SU-DHL-6 (cell line): ENCODE measurements around the gene RAB4B.
"Not testable (repeated sequence)": the region's sequence is repeated elsewhere in the genome, so short reads cannot be mapped to it uniquely, and the experiment has no call there.

Experiments used
- H2AFZ ChIP-seq: fragments of 200-600 bp; sonication (generic); 2 replicates; pipeline ENCODE4 v1.6.1; 2014; ENCODE audit warnings: low read depth, mild to moderate bottlenecking, moderate library complexity, mixed read lengths, antibody characterized with exemption, low read length; ENCODE audit not compliant: severe bottlenecking
- H3F3A ChIP-seq: fragments of 200-600 bp; shearing (Covaris generic); 2 replicates; pipeline ENCODE4 v1.6.0; 2016; ENCODE audit warnings: antibody characterized with exemption, mild to moderate bottlenecking; ENCODE audit not compliant: insufficient read depth
- H3K27ac ChIP-seq: fragments of 200-600 bp; sonication (generic); 2 replicates; pipeline ENCODE4 v1.5.1; 2016; ENCODE audit warnings: low read depth, mild to moderate bottlenecking, low read length, moderate library complexity, mixed read lengths
- H3K27me3 ChIP-seq: fragments of 200-600 bp; sonication (generic), shearing (Covaris generic); 2 replicates; pipeline ENCODE4 v1.6.0; 2014; ENCODE audit warnings: mild to moderate bottlenecking, low read length
- H3K36me3 ChIP-seq: fragments of 200-600 bp; sonication (generic); 2 replicates; pipeline ENCODE4 v1.6.1; 2014; ENCODE audit warnings: mild to moderate bottlenecking, low read length, mixed read lengths
- H3K4me2 ChIP-seq: fragments of 300-600, 200-600 bp; shearing (Covaris generic), sonication (generic); 2 replicates; pipeline ENCODE4 v1.6.0; 2014; ENCODE audit warnings: low read length, low read depth, mild to moderate bottlenecking; ENCODE audit not compliant: poor library complexity, severe bottlenecking
- H3K4me3 ChIP-seq: fragments of 200-600 bp; sonication (generic); 2 replicates; pipeline ENCODE4 v1.5.1; 2014; ENCODE audit warnings: antibody characterized with exemption, low read length, mild to moderate bottlenecking, mixed read lengths; ENCODE audit not compliant: insufficient read depth, poor library complexity, severe bottlenecking
- H3K79me2 ChIP-seq: fragments of 200-600 bp; sonication (generic); 2 replicates; pipeline ENCODE4 v1.6.1; 2014; ENCODE audit warnings: mild to moderate bottlenecking, low read length, moderate library complexity; ENCODE audit not compliant: insufficient read depth
- H3K9ac ChIP-seq: fragments of 200-600 bp; sonication (generic); 2 replicates; pipeline ENCODE4 v1.7.0; 2014; ENCODE audit warnings: mild to moderate bottlenecking, low read length
- H3K9me2 ChIP-seq: fragments of 200-600 bp; sonication (generic); replicated peaks from 2 replicates; pipeline ENCODE4 v1.6.1; 2014; ENCODE audit warnings: low read length; ENCODE audit not compliant: insufficient read depth
- H3K9me3 ChIP-seq: fragments of 200-600 bp; sonication (generic); 2 replicates; pipeline ENCODE4 v1.6.1; 2014; ENCODE audit warnings: low read length, mixed read lengths; ENCODE audit not compliant: insufficient read depth
- H4K20me1 ChIP-seq: fragments of 200-600 bp; sonication (generic); 2 replicates; pipeline ENCODE4 v1.6.1; 2014; ENCODE audit warnings: low read depth, mild to moderate bottlenecking, antibody characterized with exemption, low read length, moderate library complexity, mixed read lengths
- EZH2phosphoT487 ChIP-seq: fragments of 200-600 bp; sonication (generic), shearing (Covaris generic); conservative IDR thresholded peaks from 2 replicates; pipeline ENCODE4 v1.6.1; 2018; ENCODE audit warnings: mild to moderate bottlenecking, antibody characterized with exemption, low read length, moderate library complexity, mixed read lengths
- TF ChIP-seq, protein P1 (sequence below): fragments of 200-600 bp; sonication (generic); IDR thresholded peaks from one replicate; pipeline ENCODE4 v1.5.1; 2017; ENCODE audit warnings: antibody characterized with exemption, mild to moderate bottlenecking, low read length, moderate library complexity; ENCODE audit not compliant: insufficient read depth, poor library complexity, severe bottlenecking

The RAB4B gene

DNA sequence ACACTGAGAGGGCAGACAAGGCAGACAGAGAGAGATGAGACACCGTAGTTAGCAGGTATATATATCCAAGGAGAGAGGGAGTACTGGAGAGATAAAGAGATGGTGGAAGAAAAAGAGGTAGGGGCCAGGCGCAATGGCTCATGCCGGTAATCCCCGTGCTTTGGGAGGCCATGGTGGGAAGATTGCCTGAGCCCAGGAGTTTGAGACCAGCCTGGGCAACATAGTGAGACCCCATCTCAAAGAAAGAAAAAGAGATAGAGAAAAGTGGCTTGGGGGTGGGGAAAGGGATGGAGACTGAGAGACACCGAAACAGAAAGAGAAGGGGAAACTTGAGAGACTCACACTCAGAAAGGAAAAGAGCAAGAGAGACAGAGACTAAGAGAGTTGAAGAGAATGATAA lies 2.5 kb downstream of the RAB4B start:
- H4K20me1 ChIP-seq, result no peaks in the 10 kb centered on the region
- TF ChIP-seq EZH2phosphoT487, result no peak
- TF ChIP-seq, protein P1, sequence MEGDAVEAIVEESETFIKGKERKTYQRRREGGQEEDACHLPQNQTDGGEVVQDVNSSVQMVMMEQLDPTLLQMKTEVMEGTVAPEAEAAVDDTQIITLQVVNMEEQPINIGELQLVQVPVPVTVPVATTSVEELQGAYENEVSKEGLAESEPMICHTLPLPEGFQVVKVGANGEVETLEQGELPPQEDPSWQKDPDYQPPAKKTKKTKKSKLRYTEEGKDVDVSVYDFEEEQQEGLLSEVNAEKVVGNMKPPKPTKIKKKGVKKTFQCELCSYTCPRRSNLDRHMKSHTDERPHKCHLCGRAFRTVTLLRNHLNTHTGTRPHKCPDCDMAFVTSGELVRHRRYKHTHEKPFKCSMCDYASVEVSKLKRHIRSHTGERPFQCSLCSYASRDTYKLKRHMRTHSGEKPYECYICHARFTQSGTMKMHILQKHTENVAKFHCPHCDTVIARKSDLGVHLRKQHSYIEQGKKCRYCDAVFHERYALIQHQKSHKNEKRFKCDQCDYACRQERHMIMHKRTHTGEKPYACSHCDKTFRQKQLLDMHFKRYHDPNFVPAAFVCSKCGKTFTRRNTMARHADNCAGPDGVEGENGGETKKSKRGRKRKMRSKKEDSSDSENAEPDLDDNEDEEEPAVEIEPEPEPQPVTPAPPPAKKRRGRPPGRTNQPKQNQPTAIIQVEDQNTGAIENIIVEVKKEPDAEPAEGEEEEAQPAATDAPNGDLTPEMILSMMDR, result no peak
- H3K27me3 ChIP-seq, result no peaks in the 10 kb centered on the region
- no peak overlapping the region for H3K4me2 ChIP-seq
- H3K9ac ChIP-seq, result no peak overlapping the region
- H3F3A ChIP-seq, result peaks cover 11% of the 10 kb centered on the region
- no peaks in the 10 kb centered on the region for H3K9me3 ChIP-seq
- H3K9me2 ChIP-seq, result no peaks in the 10 kb centered on the region
- H3K36me3 ChIP-seq, result no peaks in the 10 kb centered on the region
- H3K4me3 ChIP-seq, result no peak overlapping the region
- no peak overlapping the region for H3K27ac ChIP-seq
- H3K79me2 ChIP-seq, result peaks cover 10% of the 10 kb centered on the region; the same call in 1 of the 2 replicates
- no peak overlapping the region for H2AFZ ChIP-seq

GRCh38 chr19:40781140-40781539 lies 3.1 kb downstream of the RAB4B start:
- no peaks in the 10 kb centered on the region for H3K9me3 ChIP-seq
- H3K36me3 ChIP-seq, result no peaks in the 10 kb centered on the region
- no peaks in the 10 kb centered on the region for H4K20me1 ChIP-seq
- TF ChIP-seq EZH2phosphoT487, result no peak
- TF ChIP-seq, protein P1, result no peak
- H3K4me2 ChIP-seq, result no peak overlapping the region
- no peaks in the 10 kb centered on the region for H3K27me3 ChIP-seq
- no peak overlapping the region for H3K9ac ChIP-seq
- H2AFZ ChIP-seq, result no peak overlapping the region
- H3K79me2 ChIP-seq, result peaks cover 10% of the 10 kb centered on the region; the same call in 1 of the 2 replicates
- H3K4me3 ChIP-seq, result no peak overlapping the region
- H3K9me2 ChIP-seq, result no peaks in the 10 kb centered on the region
- no peak overlapping the region for H3K27ac ChIP-seq
- H3F3A ChIP-seq, result peaks cover 11% of the 10 kb centered on the region

DNA sequence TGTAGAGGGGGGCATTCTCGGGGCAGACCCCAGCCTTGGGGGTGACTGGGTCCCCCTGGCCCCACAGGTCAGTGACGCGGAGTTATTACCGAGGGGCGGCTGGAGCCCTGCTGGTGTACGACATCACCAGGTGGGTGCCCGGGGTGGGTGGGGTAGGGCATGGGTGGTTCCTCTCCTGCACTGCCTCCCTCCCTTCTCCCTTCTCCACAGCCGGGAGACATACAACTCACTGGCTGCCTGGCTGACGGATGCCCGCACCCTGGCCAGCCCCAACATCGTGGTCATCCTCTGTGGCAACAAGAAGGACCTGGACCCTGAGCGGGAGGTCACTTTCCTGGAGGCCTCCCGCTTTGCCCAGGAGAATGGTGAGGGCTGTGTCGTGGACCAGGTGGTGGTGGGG lies 5.7 kb downstream of the RAB4B start:
- TF ChIP-seq, protein P1, result no peak
- TF ChIP-seq EZH2phosphoT487, result no peak
- H3K79me2 ChIP-seq, result peaks cover 7% of the 10 kb centered on the region; the same call in 1 of the 2 replicates
- no peaks in the 10 kb centered on the region for H3K36me3 ChIP-seq
- no peaks in the 10 kb centered on the region for H3F3A ChIP-seq
- H2AFZ ChIP-seq, result no peak overlapping the region
- H3K9me2 ChIP-seq, result no peaks in the 10 kb centered on the region
- no peak overlapping the region for H3K4me2 ChIP-seq
- no peak overlapping the region for H3K4me3 ChIP-seq
- H4K20me1 ChIP-seq, result no peaks in the 10 kb centered on the region
- H3K9me3 ChIP-seq, result no peaks in the 10 kb centered on the region
- no peaks in the 10 kb centered on the region for H3K27me3 ChIP-seq
- H3K9ac ChIP-seq, result no peak overlapping the region
- no peak overlapping the region for H3K27ac ChIP-seq

DNA sequence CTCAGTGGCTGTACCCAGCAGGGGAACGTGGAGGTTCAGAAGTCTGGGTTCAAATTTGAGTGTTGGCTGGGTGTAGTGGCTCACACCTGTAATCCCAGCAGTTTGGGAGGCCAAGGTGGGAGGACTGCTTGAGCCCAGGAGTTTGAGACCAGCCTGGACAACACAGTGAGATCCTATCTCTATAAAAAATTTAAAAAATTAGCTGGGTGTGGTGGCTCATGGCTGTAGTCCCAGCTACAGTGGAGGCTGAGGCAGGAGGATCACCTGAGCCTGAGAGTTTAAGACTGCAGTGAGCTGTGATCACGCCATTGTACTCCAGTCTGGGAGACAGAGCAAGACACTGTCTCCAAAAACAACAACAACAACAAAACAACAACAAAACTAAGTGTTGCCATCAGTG lies 6.1 kb downstream of the RAB4B start:
- not testable (repeated sequence) for H2AFZ ChIP-seq, H3K4me2 ChIP-seq, H3K9ac ChIP-seq

More for the DNA sequence above, 6.1 kb downstream of the RAB4B start:
- not testable (repeated sequence) for H3K4me3 ChIP-seq, H3K36me3 ChIP-seq, H4K20me1 ChIP-seq, H3K27me3 ChIP-seq, H3F3A ChIP-seq, H3K79me2 ChIP-seq, H3K27ac ChIP-seq, H3K9me3 ChIP-seq, H3K9me2 ChIP-seq
